Measurements from ENCODE around the gene TNFAIP8. TPM values are rescaled to one million over a fixed set of nuclear protein-coding genes. Genes with fewer than 3 reads are reported as not detected.

Gene TNFAIP8
- total RNA-seq, 1 experiment from 2014 or later, result 7.3 TPM

DNA sequence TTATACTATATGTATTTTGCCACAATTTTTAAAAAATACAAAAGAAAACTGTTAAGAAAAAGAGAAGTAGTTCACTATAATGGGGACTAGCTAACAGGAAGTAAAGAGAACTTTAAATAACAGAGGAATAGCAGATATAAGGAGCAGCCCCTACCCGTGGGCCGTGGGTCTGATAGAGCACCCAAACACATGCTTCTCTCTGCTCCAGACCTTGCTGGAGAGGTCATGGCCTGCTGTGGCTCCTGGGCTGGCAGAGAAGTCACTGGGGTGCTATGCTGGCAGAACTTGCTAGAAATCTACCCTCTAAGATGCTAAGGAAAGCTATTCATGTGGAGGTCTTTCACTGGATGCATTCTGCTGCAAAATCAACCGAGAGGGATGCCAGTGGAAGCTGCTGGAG lies 10.0 kb upstream of the TNFAIP8 start:
- H3K79me2 ChIP-seq (ENCODE audit: insufficient read depth, low read length), result no peaks in the 10 kb centered on the region
- TF ChIP-seq CTCF (conservative IDR thresholded peaks at IDR 0.05), result no peak
- no peak overlapping the region for H2BK5ac ChIP-seq (ENCODE audit: insufficient read length, low read length)
- H2BK20ac ChIP-seq (ENCODE audit: low read depth, low read length, poor library complexity, severe bottlenecking), result no peak overlapping the region
- H3K36me3 Mint-ChIP-seq (ENCODE audit: insufficient read depth in 1 of 3, low read depth in 3 of 3), result no peaks in the 10 kb centered on the region
- DNase-seq, result no peak
- WGBS (ENCODE audit: extremely low coverage, insufficient read length, low lambda C conversion rate), result no CpG with 5 or more reads among the region's 3 CpGs
- H2BK120ac ChIP-seq (ENCODE audit: low read depth, low read length, poor library complexity, severe bottlenecking), result no peak overlapping the region
- H3K79me1 ChIP-seq (ENCODE audit: insufficient read depth, low read depth, low read length, poor library complexity, severe bottlenecking), result peaks cover 2% of the 10 kb centered on the region
- no peak overlapping the region for H3K14ac ChIP-seq (ENCODE audit: insufficient read depth, low read length)
- H3K23ac ChIP-seq (ENCODE audit: insufficient read length, low read depth, low read length), result no peak overlapping the region
- no peak overlapping the region for H3K18ac ChIP-seq (ENCODE audit: insufficient read length, low read depth, low read length)
- no peak overlapping the region for H3K4ac ChIP-seq (ENCODE audit: low read depth, low read length)
- H4K8ac ChIP-seq (replicated peaks; ENCODE audit: insufficient read length, low read depth, low read length), result no peak overlapping the region
- peaks cover 10% of the 10 kb centered on the region for H3K4me1 ChIP-seq (ENCODE audit: insufficient read depth, low read length)
- no peak overlapping the region for H2AFZ ChIP-seq (ENCODE audit: low read length)
- H3K9ac ChIP-seq (ENCODE audit: extremely low read depth, insufficient read length, low read length), result no peak overlapping the region
- no peak overlapping the region for H3K27ac ChIP-seq (ENCODE audit: insufficient read length, low read depth, low read length)
- no peaks in the 10 kb centered on the region for H4K20me1 ChIP-seq (ENCODE audit: control insufficient read depth, insufficient read depth, insufficient read length)
- no peak overlapping the region for H3K4me3 Mint-ChIP-seq
- H3K4me1 Mint-ChIP-seq, result peaks cover 52 to 54% of the 10 kb centered on the region in 2 experiments
- no peak overlapping the region for H2BK15ac ChIP-seq (ENCODE audit: low read depth, low read length)
- no peaks in the 10 kb centered on the region for H3K23me2 ChIP-seq (ENCODE audit: insufficient read length, low read depth, low read length, poor library complexity, severe bottlenecking)
- H3K27ac Mint-ChIP-seq, result no peak overlapping the region
- no peak overlapping the region for H3K4me2 ChIP-seq (ENCODE audit: insufficient read depth, insufficient read length, low read length)
- no peaks in the 10 kb centered on the region for H3K27me3 Mint-ChIP-seq (ENCODE audit: low read depth)
- H3K27me3 ChIP-seq (ENCODE audit: insufficient read depth, low read length), result no peaks in the 10 kb centered on the region
- no peak overlapping the region for H4K91ac ChIP-seq (ENCODE audit: insufficient read length, low read depth, low read length)
- no peak overlapping the region for H2AK5ac ChIP-seq (ENCODE audit: insufficient read length, low read length)
- no peak overlapping the region for H3K56ac ChIP-seq (ENCODE audit: insufficient read length, low read depth, low read length)
- no peaks in the 10 kb centered on the region for H3K9me3 ChIP-seq (ENCODE audit: control insufficient read depth, low read depth, low read length)
- H4K5ac ChIP-seq (ENCODE audit: insufficient read length, low read depth, low read length), result no peak overlapping the region
- H3K9me3 Mint-ChIP-seq, result no peaks in the 10 kb centered on the region
- no peak overlapping the region for H2BK12ac ChIP-seq (ENCODE audit: insufficient read length, low read depth, low read length)
- H3T11ph ChIP-seq (ENCODE audit: low read length), result no peak overlapping the region

Data from H9 (cell line).